Mucosa of descending colon (tissue), 3 donors: ENCODE measurements around the gene RIMS3. TPM values are rescaled to one million over a fixed set of nuclear protein-coding genes. Genes with fewer than 3 reads are reported as not detected.

ENCODE experiments used
- ATAC-seq: fragments of 200-7000 bp; cut with Tn5 transposase; one replicate; pipeline ENCODE4 v1.9.1; 2020; ENCODE audit warnings: mild to moderate bottlenecking, moderate library complexity
- DNase-seq, 3 donors: peaks; one replicate each; pipeline ENCODE4 v3.0.0-alpha.2; 2020
- H3K36me3 ChIP-seq: fragments of 200-600 bp; one replicate; pipeline ENCODE4 v1.8.0; 2021; ENCODE audit warnings: low read depth, mild to moderate bottlenecking
- H3K4me1 ChIP-seq: fragments of 200-600 bp; one replicate; pipeline ENCODE4 v1.8.0; 2021; ENCODE audit warnings: low read depth, mild to moderate bottlenecking
- H3K4me3 ChIP-seq: fragments of 200-600 bp; one replicate; pipeline ENCODE4 v1.8.0; 2021; ENCODE audit warnings: mild to moderate bottlenecking
- H3K9me3 ChIP-seq: fragments of 200-600 bp; one replicate; pipeline ENCODE4 v1.8.0; 2021; ENCODE audit warnings: mild to moderate bottlenecking
- intact Hi-C, 2 donors: fragments of 100-400 bp; cut with DNase I in 1 of 2; cut with micrococcal nuclease in 1 of 2; formaldehyde crosslinking; loops; one replicate each; pipeline versions ENCODE4 v1.11.0 to v1.11.1; 2022; cut with DNase I, micrococcal nuclease
- total RNA-seq, 3 donors: library from RNA; stranded (reverse); fragmentation: NEBNext Ultra II Directional in 2 of 3; extraction: Animal tissue kit (Norgen Biotek cat#: 25700) in 2 of 3; gene quantifications; one replicate each; pipeline versions ENCODE4 v1.2.1 to v1.2.4, GENCODE V29; 2021 to 2023
- TF ChIP-seq, protein P1 (sequence below): fragments of 200-600 bp; IDR thresholded peaks from one replicate; pipeline ENCODE4 v1.8.0; 2022; ENCODE audit warnings: antibody characterized with exemption, mild to moderate bottlenecking
- donor health status: DM: no; HTN: no; CAD: no; lungs with moderate emphysema.
- donor health status: DM: no; HTN: no; CAD: no.
- donor health status: DM: no; HTN: yes; CAD: no.

Gene RIMS3
- total RNA-seq, 3 donors from 2014 or later: 6.9 to 23.3 (median 11.9) TPM

DNA sequence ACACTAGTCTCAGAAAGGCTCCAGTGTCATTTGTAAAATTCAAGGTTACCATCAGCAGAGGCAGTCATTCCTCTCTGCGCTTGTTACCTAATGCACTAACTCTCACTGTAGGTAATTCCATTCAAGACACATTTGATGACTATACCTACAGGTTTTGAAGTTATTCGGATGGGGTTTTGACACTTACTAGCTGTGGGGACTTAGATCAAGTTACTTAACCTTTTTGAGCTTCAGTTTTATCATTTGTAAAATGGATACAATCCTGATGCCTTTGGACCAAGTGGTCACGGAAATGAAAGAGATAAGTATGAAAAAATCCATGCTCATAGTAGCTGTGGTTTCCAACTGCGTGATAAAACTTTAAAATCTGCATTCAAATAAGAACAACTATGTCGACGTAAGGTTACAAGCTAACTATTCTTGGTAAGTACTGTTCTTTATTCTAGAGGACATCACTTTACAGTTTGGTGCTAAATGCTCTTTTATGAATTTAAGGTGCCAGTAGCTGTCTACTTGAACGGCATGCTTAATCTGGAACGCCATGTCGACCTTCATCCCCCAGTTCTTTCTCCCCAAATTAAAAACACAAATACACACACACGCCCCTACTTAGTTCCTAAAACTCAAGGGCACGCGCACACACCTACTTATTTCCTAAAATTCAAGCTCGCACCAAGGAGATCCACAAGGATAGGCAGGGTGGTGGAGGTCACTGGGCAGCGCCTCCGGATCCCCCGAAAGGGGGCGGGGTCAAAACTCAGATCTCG is 25.5 kb upstream of the RIMS3 start:
- DNase-seq (no peak), ATAC-seq (peak; percentile 3)
- Histone ChIP-seq H3K4me1 (peaks cover 24% of the 10 kb centered on the region), H3K36me3 (no peaks in the 10 kb centered on the region), H3K4me3 (peak overlapping the region; percentile 88), H3K9me3 (no peaks in the 10 kb centered on the region)
- intact Hi-C loops: no loop called here
- TF ChIP-seq, protein P1, sequence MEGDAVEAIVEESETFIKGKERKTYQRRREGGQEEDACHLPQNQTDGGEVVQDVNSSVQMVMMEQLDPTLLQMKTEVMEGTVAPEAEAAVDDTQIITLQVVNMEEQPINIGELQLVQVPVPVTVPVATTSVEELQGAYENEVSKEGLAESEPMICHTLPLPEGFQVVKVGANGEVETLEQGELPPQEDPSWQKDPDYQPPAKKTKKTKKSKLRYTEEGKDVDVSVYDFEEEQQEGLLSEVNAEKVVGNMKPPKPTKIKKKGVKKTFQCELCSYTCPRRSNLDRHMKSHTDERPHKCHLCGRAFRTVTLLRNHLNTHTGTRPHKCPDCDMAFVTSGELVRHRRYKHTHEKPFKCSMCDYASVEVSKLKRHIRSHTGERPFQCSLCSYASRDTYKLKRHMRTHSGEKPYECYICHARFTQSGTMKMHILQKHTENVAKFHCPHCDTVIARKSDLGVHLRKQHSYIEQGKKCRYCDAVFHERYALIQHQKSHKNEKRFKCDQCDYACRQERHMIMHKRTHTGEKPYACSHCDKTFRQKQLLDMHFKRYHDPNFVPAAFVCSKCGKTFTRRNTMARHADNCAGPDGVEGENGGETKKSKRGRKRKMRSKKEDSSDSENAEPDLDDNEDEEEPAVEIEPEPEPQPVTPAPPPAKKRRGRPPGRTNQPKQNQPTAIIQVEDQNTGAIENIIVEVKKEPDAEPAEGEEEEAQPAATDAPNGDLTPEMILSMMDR: no peak

DNA sequence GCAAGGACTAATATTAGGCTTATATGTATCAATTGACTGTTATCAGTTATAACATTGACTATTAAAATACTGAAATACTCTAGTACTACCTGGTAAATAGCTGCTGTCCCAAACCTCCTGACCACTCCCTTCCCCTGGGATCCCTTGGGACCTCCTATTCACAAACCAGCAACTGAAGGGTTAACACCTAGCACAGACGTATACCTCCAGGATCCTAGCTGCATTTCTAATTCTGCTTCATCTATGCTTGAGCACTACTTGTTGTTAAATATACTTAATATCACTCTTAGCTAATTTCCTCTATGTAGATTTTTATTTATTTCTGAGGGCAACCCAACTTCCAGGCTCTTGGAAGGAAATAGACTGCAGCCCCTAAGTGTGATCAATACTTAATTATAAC is 24.3 kb upstream of the RIMS3 start:
- intact Hi-C loops: no loop called here
- Histone ChIP-seq H3K4me3 (no peak overlapping the region), H3K4me1 (peaks cover 24% of the 10 kb centered on the region), H3K9me3 (no peaks in the 10 kb centered on the region), H3K36me3 (no peaks in the 10 kb centered on the region)
- TF ChIP-seq, protein P1: no peak
- ATAC-seq (no peak), DNase-seq (no peak)

DNA sequence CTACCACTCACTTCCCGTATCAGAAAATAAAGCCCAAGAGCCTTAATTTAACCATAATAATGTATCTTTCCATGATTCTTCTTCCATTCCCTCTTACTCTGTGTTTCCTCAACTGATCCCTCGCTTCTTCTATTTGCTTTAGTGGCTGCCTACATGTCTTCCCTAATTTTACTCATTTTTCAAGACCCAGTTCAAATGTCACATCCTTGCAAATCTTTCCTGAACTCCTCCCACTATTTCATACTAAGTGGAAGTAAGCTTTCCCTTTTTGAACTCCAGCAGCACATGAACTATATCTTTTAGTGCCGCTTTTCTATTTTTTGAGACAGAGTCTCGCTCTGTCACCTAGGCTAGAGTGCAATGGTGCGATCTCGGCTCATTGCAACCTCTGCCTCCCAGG is 22.2 kb upstream of the RIMS3 start:
- peaks cover 10% of the 10 kb centered on the region for H3K4me1 ChIP-seq
- no peak for ATAC-seq
- DNase-seq: no peak
- H3K36me3 ChIP-seq: no peaks in the 10 kb centered on the region
- intact Hi-C loops: no loop called here
- no peak overlapping the region for H3K4me3 ChIP-seq
- H3K9me3 ChIP-seq: no peaks in the 10 kb centered on the region
- TF ChIP-seq, protein P1: no peak

DNA sequence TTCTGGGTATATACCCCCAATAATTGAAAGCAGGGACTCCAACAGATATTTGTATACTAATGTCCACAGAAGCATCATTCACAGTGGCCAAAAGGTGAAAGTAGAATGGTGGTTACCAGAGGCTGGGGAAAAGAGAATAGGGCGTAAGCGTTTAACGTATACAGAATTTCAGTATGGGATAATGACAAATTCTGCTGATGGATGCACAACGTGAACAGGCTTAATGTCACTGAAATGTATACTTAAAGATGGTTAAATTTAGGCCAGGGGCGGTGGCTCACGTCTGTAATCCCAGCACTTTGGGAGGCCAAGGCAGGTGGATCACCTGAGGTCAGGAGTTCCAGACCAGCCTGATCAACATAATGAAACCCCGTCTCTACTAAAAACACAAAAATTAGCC is 21.6 kb upstream of the RIMS3 start:
- no peak for ATAC-seq
- DNase-seq: no peak
- TF ChIP-seq, protein P1: no peak
- intact Hi-C loops: no loop called here
- Histone ChIP-seq H3K4me1 (peaks cover 6% of the 10 kb centered on the region), H3K4me3 (no peak overlapping the region), H3K9me3 (no peaks in the 10 kb centered on the region), H3K36me3 (no peaks in the 10 kb centered on the region)

DNA sequence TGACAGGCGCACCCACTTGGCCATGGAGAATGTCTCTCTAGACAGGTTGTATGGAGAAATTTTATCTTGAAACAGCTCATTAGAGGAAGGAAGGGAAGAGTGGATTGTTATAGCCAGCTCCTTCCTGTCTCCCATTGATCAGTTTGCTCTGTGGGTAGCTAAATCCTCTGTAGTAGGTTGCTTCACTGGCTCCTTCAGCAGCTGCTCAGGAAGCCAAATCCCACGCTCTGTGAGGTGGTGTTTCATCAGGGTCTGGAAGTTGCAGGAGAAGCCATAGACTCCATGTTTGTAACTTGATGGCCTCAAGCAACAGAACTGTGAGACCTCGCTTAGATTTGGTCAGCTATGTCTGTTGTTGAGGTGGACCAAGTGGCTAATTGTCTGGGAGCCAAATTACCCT is 19.2 kb upstream of the RIMS3 start:
- TF ChIP-seq, protein P1: no peak
- Histone ChIP-seq H3K9me3 (no peaks in the 10 kb centered on the region), H3K4me1 (no peaks in the 10 kb centered on the region), H3K36me3 (no peaks in the 10 kb centered on the region), H3K4me3 (no peak overlapping the region)
- DNase-seq (no peak), ATAC-seq (no peak)
- intact Hi-C loops: no loop called here
